NCI-H2081 (cell line): ENCODE data around the gene TP53I11.

Experiments used
- DNase-seq, 2 experiments: peaks; one replicate each; lab custom pipeline; 2025; lab: John Stamatoyannopoulos, UW

Gene TP53I11

DNA sequence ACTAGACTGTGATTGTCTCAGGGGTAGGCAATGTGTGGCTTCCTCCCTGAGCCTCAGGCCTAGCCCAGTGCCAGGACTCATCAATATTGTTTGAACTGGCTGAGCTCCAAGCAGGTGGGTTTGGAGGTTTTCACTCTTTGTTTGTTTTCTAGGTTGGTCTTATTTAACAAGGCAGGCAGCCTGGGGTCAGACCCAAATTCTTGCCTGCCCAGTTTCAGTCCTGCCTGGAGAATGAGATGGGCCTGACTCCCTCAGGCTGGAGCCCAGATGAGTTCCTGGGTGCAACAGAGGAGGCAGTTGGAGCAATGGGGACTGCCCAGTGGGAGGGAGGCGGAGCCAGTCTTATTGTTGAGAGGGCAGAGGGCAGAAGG lies 28.3 kb upstream of the TP53I11 start:
- peak; percentile 95 to 98 for DNase-seq

DNA sequence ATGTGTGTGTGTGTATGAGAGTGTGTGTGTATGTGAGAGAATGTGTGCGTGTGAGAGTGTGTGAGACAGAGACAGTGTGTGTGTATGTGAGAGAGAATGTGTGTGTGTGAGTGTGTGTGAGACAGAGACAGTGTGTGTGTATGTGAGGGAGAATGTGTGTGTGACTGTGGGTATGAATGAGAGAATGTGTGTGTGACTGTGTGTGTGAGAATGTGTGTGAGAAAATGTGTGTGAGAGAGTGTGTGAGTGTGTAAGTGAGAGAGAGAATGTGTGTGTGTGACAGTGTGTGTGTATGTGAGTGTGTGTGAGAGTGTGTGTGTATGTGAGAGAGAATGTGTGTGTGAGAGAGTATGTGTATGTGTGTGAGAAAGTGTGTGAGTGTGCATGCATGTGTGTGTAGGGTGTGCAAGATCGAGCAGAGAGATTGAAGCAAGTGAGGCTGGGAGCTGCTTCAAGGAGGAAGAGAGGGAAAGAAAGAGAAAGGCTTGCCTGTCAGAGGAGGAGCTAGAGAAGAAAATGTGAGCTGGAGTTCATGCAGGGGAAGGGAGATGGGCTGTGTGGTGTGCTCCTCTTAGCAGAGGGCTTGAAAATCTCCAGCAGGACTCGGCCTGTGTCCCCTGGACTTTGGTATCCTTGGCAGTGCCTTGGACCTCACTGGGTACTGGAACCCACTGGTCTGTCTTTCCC lies 27.7 kb upstream of the TP53I11 start:
- DNase-seq, result no peak

DNA sequence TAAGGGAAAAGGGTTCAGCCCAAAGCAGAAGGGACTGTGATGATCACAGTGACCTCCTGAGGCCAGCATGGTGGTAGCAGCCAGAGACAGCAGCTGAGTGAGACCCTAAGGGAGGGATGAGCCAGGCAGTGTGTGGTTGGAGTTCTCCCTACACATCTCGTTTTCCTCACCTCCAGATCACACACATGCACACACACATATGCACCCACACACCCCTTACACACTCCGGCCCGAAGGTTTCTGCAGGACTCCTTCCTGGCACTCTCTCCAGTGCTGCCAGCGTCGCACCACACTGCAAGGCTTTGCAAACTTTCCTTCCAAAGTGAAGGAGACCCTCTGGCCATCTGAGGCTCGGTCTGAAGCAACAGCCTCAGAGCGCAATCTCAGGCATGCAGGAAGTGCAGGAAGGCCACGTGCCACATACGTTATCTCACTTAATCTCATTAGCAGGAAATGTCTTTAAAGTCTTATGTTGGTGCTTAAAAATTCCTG lies 26.9 kb upstream of the TP53I11 start:
- peak in 1 of 2 experiments; percentile 19 for DNase-seq

DNA sequence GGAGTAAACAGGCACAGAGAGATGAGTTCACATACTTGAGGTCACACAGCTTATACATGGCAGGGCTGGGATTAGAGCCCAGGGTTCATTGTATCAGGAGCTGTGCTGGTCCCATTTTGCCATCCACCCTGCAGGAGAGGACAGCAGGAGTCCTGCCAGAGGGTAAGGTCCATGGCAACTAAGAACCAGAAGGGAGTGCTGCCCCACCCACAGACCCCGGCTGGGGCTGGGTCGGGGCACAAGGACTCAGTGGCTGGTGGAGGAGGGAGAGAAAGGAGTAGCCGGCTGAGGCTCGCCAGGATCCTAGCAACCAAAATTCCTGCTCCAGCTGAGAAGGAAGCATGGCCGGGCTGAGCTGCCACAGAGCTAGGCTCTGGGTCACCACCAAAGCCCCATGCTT lies 25.9 kb upstream of the TP53I11 start:
- no peak for DNase-seq

DNA sequence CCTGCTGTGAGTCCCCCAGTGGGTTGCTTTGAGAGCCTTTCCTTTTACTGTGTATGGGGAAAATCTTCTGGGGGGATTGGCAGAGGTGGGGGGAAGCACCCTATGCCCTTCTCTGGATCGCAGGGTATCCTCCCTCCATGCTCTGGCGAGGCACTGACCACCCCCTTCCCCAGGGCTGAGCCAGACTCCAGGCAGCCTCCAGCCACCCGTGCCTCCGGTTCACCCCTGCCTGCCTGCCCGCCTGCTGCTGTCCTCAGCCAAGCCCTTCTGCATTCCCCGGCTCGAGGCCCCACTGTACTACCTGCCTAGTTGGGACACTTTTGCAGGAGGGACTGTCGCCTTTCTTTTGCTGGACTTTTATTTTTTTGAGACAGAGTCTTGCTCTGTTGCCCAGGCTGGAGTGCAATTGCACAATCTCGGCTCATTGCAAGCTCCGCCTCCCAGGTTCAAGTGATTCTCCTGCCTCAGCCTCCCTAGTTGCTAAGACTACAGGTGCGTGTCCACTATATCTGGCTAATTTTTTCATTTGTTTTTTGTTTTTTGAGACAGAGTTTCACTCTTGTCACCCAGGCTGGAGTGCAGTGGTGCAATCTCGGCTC lies 23.8 kb upstream of the TP53I11 start:
- DNase-seq, result no peak

DNA sequence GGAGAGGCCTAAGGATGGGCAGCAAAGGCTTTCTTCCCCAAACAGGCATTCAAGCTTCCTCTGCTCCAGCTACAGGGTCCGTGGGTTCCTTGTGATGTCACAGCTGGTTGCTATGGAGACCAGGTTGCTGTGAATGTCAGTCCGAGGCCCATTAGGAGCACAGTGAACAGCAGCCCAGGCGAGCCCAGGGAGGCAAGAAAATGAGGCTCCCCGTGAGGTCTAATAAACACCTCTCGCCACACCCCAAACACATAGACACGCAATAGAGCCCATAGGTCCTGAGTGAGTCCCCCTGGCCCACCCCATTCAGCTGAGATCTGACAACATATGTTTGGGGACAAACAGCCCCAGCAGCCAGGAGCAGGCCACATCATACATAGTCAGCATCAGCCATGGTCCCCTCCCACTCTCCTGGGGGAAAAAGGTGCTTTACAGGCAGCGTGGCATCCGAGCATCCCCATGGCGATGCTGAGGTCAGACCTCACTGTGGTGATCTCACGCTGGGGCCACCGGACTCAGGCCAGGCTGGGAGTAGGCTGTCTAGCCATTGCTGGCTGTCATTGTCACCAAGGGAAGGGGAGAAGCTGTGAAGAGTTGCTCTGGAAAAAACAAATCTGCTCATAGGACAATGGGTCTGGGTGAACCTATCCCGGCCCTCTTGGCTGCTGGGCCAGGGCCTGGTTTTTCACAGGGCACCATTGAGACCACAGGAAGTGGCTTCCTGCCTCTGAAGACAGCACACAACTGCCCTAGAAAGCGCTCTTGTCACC lies 23.1 kb upstream of the TP53I11 start:
- DNase-seq, result peak in 1 of 2 experiments; percentile 14

DNA sequence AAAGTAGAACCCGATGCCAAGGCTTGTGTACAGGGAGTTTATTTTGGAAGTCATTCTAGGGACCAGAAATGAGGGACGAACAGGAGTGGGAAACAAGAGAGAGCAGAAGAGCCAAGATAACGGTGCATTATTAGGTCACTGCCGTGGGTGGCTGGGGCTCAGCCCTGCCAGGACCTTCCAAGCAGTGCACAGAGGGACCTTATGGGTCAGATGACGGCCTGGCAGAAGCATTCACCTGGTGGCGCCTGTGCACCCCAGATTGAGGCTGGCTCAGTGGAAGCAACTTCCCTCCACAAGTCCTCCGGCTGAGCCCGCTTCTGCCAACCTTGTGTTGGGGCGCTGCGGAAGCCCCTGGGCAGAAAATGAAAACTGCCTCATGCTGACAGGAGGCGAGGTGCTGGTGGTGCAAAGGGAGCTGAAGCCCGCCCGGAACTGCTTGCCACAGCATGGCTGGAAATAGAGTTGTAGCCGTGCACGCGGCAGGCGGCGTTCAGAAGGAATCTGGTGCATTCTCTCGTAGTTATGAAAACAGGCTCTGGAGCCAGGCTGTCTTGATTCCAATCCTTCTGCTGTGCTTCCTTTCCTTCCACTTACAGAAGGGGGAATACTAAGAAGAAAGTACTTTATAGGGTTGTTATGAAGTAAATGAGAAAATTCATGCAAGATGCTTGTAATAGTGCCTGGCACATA lies 22.2 kb upstream of the TP53I11 start:
- no peak for DNase-seq

DNA sequence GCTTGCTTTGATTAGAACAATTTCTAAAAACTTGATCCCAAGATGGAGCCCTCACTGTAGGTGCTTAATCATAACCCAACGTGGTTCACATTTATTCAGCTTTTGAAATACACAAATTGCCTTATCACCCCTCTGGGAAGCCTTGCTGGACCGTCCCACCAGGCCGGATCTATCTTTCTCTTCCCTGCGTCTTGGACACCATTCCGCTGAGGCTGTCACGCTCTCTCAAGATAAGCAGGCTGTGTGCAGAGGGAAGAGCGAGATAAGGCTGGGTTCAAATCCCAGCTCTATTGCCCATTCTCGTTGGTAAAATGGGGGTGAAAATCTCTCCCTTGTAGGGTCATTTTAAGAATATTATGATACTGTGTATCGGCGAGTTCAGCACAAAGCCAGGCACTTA lies 20.5 kb upstream of the TP53I11 start:
- DNase-seq, result no peak

DNA sequence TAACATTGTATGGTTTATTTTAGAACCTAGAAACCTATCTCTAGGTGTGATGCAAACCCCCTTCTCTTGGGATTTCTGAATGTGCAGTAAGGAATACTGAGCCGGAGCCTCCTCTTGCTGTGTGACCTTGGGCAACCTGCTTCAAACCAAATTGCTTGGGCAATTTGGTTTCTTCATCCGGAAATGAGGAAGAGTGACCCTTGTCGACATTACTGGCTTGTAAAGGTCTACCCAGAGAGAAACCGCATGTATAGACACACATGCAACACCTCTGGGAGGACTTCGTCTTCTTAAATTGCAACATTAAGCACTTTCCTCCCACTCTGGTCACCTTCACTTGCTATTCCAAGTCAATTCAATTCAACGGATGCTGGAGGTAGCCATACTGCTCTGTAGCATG lies 19.6 kb upstream of the TP53I11 start:
- no peak for DNase-seq

DNA sequence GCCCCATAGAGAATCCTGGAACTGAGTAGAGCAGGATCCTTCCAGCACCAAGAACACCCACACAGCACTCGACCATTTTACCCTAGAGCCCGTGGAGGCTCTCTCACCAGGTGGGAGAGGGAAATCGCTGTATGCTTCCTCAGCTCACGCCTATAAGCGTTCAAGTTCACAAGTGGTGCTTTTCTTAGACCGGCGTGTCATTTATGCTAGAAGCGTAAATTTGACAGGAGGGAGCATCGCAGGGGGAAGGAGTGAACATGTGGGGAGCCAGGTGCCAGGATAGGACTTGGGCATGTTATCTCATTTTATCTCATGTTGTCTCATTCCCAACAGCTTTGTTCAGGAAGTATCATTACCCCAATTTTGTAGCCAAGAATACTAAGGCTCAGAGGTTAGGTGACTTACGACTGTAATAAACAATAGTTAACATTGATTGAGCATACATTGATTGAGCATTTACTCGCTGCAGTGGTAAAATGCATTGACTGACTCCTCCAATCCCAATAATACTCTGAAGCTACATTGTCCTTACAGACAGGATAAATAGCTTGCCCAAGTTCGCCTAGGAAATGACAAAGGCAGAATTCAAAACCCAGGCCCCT lies 19.1 kb upstream of the TP53I11 start:
- DNase-seq, result no peak

DNA sequence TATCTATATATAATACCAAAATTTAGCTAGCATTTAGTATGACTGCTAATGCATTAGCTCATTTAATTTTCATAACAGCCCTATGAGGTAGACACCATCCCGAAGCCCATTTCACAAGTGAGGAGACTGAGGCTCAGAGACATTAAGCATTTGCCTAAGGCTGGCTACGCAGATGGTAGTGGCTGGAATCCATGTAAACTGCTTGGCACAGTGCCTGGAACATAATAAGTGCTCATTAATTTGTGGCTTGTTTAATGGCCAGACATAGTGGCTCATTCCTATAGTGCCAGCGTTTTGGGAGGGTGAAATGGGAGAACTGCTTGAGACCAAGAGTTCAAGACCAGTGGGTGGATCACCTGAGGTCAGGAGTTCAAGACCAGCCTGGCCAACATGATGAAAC lies 17.8 kb upstream of the TP53I11 start:
- peak in 1 of 2 experiments; percentile 43 for DNase-seq

DNA sequence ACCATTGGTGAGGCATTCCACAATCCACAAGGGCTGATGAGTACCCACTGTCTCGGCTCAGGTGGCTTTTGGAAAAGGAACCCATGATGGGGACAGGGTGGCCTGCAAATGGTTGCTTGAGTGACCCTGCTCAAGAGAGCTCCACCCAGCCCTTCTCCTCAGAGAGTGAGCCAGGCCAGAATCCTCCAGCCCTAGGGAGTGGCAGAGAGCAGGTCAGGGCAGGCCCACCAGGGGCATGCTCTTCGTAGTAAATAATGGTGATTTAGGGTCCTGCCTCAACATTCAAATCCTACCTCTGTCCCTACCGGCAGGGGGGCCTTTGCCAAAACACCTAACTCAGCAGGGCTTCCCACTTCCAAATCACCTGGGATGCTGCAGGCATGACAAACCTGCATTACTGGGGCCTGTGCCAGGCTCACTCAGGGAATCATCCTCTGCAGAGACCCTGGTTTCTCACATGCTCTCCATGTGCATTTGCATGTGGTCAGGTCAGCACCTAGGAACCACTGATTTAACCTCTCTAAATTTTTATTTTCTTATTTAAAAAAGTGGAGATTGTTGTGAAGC lies 17.3 kb upstream of the TP53I11 start:
- no peak for DNase-seq

DNA sequence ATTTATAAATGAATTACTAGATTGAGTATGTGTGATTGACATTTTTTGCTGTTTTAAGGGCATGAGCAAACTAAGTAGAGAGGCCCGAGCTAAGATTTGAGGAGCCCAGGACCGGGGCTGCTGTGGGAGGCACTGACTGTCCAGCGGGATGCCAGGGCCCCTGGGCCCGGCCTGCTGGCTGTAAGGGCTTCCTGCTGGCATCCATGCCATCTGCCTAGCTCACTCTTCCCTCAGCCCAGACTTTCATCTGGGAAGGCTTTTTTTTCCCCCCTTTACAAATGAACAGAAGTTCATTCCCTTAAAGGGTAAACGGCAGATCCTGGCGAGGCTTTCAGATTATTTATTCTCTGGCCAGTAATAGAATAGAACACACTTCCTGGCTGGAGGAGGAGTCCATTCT lies 16.0 kb upstream of the TP53I11 start:
- DNase-seq, result no peak

DNA sequence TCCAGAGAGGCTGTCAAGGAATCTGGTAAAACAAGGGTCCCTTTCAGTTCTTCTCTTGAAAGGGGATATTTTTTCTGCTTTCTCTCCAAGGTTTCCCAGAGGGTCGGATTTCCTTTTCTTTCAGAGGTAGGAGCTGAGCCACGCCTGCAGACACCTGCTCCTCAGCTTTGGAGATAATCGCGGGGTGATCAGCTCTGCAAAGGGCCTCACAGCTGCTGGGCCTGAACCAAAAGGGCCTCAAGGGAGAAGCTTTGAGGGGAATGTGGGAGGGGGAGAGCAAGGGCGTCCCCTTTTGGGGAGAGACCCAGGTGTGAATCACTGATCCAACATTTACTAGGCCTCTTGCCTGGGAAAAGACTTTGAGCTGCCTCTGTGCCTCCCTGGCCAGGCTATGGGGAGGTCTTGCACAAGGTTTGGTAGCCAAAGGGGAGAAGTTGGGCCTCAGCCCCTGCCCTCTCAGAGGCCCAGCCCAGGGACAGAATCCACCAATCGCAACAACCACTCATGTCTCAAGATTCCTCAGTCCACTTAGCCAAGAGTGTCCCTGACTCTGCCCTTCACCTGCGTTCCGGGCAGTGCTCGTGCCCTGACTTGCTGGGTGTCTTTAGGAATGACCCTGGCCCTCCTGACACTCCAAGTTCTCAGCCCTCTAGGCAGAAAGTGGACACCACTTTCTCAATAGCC lies 14.0 kb upstream of the TP53I11 start:
- DNase-seq, result peak in 1 of 2 experiments; percentile 47

DNA sequence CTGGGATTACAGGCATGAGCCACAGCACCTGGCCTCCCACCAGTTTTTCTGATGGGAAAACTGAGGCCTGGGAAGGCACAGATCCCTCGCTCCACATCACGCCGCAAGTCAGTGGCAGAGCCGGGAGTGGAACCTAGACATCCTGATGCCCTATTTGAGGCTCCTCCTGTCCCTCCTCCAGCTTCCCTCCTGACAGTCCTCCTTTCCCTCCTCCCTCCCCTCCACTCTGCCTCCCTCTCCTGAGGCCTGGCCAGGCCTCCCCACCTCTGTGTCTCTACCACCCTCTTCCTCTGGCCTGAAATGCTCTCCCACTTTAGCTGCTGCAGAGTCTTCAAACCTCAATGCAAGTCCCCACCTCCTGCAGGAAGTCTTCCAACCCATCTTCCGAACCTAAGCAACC lies 13.3 kb upstream of the TP53I11 start:
- DNase-seq, result no peak

DNA sequence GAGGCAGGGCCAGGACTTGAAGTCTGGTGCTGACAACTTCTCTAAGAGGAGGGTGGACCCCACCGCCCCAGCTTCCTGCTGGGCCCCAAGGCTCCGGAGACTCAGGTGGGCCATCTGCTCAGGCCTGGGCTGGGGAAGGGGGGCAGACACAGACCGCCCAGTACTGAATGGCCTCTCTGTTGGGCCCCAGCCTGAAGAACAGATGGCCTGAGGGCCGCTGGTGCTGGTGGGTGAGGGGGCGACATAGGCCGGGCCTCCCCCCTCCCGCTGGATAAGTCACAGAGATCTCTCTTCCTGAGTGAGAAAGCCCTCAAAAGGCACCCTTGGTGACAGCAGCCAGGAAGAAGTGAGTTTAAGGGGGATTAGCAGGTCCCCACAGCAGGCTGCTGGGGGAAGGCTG lies 12.5 kb upstream of the TP53I11 start:
- no peak for DNase-seq

DNA sequence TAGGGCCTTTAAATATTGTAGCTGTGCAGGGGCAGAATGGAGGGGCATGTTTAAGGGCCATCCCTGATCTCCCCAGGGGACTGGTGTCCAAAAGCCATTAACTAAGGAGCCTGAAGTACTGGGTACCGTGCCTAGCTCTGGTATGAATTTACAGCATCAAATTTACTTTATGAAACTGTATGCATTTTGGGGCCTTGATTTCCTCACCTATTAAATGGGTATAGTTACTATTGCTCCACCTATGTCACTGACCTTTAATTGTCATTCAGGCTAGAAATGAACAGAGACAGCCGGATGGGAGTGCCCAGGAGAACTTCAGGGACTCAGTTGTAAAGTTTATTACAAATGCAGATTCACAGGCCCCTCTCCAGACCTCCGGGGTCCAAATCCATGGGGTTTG lies 11.8 kb upstream of the TP53I11 start:
- DNase-seq, result no peak

DNA sequence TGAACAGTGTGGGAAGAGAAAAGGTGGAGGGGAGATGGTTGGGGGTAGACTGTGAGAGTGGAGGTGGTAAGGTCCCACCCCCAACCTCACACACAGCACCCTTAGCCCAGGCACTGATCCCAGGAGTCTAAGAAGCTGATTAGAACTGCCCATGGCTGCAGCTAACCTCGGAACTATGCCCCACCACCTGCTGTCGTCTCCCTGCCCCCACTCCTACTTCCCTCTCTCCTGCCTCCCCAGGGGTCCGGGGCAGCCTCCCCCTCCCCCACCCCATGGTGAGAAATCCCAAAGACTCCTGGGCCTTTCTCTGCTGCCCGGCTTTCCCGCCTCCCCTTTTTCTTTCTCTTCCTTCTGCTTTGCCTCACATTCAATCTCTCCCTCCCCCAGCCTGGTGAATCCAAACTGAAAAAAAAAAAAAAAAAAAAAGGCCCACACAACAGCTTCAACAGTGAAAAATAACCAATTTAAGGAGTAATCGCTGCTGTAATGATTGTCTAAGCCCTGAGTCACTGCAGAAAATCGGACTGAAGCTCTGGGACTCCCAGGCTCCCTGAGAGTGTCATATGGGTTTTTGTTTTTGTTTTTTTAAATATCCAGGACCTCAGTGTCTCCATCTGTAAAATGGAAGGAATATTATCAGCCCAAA lies 9.6 kb upstream of the TP53I11 start:
- no peak for DNase-seq

DNA sequence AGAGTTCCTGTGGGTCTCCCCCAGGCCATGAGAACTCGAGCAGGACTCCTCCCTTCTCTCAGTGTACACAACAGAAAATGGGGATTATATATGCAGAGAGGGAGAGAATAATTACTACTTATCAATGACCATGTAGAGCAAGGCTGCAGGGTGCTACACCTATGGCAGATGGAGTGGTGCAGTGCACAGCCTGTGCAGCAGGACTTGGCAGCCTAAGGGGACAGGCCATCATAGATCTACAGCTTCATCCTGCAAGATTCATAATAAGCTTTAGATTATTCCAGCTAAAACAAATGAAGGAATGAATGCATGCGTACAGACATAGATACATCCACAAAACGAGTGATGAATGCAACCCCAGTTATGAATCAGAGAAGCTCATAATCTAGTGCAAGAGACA lies 8.4 kb upstream of the TP53I11 start:
- DNase-seq, result no peak

DNA sequence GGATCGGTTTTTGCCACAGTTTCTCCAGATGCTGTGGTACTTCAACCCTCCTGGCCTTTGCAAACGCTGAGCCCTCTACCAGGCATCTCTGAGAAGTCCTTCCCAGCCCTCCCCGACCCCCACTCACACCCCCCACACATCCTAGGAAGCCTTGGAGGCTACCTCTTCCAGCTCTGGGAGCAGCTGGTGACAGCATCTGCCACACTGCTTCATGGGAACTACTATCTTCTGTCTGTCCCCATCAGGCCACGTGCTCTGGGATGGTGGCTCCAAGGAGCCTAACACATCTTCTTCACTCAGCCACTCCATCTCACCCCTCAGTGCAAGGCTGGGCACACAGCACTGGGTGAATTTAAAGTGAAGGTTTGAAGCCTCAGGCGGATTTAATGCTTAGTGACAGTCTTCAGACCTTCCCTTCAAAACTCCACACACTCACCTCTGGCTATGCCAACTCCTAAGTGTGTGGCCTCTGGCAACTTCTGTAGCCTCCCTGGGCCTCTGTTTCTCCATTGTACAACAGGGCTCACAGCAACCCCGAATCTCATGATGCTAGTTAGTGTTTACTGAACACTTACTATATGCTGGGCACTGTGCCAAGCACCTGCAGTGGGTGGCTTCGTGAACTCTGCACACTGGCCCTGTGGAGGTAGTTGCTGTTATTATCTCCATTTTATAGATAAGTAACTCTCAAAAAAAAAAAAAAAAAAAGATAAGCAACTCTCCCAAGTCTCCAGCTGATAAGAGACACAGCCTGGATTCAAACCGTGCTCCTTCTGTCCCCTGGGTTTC lies 7.3 kb upstream of the TP53I11 start:
- DNase-seq, result peak in 1 of 2 experiments; percentile 37
